GM19351 (cell line): ENCODE measurements around the gene OPHN1.

ENCODE experiments used
- ATAC-seq: cut with Tn5 transposase; IDR thresholded peaks from one replicate; pipeline ENCODE4 v1.9.1; 2021; ENCODE audit warnings: mild to moderate bottlenecking, moderate library complexity; ENCODE audit not compliant: unreplicated experiment

Gene OPHN1

GRCh38 chrX:68433155-68433980 lies at the start of gene OPHN1:
Gene OPHN1 (minus strand): TSS chrX:68433495. CDS start chrX:68433020, 475 bp downstream.
- no peak for ATAC-seq

GRCh38 chrX:68480969-68481368 lies 47.7 kb upstream of the OPHN1 start:
- no peak for ATAC-seq

DNA sequence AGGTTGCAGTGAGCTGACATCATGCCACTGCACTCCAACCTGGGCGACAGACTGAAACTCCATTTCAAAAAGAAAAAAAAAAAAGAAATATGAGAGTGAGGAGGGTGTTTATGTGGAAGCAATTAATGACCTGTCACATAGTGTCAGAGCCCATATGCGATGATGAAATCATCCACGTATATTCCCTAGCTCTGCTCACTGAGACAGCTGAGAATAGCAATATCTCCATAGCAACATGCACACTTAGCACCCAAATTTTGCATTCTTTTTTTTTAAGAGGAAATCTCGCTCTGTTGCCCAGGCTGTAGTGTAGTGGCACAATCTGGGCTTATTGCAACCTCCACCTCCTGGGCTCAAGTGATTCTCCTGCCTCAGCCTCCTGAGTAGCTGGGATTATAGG lies 31.5 kb upstream of the OPHN1 start:
- ATAC-seq: no peak

DNA sequence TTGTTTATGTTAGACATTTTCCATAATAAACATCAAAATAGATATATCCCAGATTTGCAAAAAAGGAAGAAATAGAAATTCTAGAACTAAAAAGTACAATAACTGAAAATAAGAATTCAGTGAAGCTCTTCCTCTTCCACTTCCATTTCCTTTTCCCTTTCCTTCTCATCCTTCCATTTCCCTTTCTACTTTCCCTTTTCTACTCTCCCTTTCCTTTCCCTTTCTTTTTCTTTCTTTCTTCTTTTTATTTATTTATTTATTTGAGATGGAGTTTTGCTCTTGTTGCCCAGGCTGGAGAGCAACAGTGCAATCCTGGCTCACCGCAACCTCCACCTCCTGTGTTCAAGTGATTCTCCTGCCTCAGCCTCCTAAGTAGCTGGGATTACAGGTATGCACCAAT lies 30.6 kb upstream of the OPHN1 start:
- no peak for ATAC-seq

DNA sequence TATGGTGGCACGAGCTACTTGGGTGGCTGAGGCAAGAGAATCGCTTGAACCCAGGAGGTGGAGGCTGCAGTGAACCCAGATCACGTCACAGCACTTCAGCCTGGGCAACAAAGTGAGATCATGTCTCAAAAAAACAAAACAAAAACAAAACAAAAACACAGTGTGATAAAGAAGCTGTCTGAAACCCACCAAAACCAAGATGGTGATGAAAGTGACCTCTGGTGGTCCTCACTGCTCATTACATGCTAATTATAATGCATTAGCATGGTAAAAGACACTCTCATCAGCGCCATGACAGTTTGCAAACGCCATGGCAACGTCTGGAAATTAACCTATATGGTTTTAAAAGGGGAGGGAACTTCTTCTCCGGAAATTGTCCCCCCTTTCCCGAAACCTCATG lies 29.4 kb upstream of the OPHN1 start:
- ATAC-seq: peak; percentile 71

GRCh38 chrX:68462197-68462596 lies 28.9 kb upstream of the OPHN1 start:
- no peak for ATAC-seq

DNA sequence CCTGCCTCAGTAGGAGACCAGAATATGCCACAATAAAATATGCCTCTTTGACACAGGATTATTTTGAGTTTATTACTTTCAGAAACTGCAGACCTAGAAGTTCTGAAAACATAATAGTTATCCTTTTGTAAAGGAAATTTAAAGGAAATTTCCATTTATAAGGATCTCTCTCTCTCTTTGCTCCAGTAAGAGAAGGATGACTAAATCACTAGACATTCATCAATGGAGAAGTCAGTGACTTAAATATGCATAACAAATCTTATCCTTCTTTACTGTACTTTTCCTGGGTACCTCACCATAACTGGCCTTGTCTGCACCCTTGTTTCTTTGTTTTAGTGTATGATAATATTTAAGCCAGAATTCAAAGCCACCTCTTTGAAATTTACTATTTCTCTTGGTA lies 28.3 kb upstream of the OPHN1 start:
- no peak for ATAC-seq

GRCh38 chrX:68461093-68461492 lies 27.8 kb upstream of the OPHN1 start:
- ATAC-seq: no peak

- no peak for ATAC-seq
Observed at GRCh38 chrX:68455151-68455510, 21.8 kb upstream of the OPHN1 start.

- no peak for ATAC-seq
Observed at GRCh38 chrX:68454476-68455150, 21.3 kb upstream of the OPHN1 start.

DNA sequence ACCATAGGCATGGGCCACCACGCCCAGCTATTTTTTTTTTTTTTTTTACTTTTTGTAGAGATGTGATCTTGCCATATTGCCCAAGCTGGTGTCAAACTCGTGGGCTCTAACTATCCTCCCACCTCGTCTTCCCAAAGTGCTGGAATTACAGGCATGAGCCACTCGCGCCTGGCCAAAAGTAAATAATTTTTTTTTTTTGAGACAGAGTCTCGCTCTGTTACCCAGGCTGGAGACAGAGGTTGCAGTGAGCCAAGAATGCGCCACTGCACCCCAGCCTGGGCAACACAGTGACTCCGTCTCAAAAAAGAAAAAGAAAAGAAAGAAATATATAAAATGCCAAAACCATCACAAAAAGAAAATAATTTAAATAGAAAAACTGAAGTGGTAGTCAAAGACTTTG lies 18.4 kb upstream of the OPHN1 start:
- ATAC-seq: no peak

GRCh38 chrX:68443155-68443868 lies 10.0 kb upstream of the OPHN1 start:
- ATAC-seq: peak; percentile 84

- ATAC-seq: no peak
Observed at GRCh38 chrX:68440940-68441339, 7.6 kb upstream of the OPHN1 start.

GRCh38 chrX:68440442-68440841 lies 7.1 kb upstream of the OPHN1 start:
- no peak for ATAC-seq

DNA sequence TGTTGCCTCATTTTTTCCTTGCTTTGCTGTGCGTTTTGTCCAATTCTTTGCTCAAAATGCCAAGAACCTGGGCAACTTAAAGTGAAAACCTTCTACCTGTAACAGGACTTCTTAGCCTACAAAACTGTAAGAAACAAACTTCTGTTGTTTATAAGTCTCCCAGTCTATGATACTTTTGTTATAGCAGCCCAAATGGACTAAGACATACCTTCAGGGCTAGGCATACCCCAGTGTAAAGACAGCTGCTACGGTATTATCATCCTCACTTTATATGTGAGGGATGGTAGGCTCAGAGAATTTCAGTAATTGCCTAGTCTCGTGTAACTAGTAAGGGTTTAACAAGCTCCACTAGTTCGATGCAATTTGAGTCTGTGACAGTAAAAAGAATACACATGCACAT lies 6.0 kb upstream of the OPHN1 start:
- ATAC-seq: no peak

- ATAC-seq: no peak
Observed at GRCh38 chrX:68438575-68438974, 5.3 kb upstream of the OPHN1 start.

DNA sequence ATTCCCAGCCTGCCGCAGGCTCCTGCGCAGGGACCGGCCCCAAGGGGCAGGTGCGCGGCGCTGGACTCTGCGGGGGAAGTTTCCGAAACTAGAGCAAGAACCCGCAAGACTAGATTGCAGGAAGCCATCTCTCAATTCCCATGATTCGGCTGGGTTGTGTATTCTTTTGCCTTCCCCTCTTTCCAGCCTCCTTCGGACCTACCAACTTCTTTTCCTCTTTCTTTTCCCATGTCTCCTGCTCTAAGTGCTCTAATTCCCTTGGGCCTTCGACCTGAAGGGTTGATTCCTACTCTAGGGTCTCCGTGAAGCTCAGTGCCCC lies 645 bp upstream of the OPHN1 start:
- no peak for ATAC-seq

DNA sequence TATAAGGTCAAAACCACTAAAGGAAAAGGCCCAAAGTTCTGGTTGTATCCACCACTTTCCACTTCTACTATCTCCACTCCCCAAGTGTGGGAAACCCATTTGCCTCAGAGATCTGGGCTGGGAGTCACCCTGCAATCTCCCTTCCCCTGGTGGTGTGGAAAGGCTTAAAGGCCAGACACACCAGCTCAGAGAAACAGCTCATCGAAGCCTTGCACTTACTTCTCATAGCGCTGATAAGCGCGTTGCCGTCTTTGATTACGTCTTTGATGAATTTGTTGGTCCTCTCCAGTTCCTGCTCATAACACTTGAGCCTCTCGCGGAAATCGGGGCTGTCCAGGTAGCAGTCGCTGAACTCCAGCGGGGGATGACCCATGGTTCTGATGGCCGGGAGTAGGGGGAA lies 647 bp downstream of the OPHN1 start:
- ATAC-seq: no peak

GRCh38 chrX:68431836-68432235 lies 1.5 kb downstream of the OPHN1 start:
- ATAC-seq: no peak

GRCh38 chrX:68429216-68429615 lies 4.1 kb downstream of the OPHN1 start:
- ATAC-seq: no peak

GRCh38 chrX:68428431-68428830 lies 4.9 kb downstream of the OPHN1 start:
- no peak for ATAC-seq

DNA sequence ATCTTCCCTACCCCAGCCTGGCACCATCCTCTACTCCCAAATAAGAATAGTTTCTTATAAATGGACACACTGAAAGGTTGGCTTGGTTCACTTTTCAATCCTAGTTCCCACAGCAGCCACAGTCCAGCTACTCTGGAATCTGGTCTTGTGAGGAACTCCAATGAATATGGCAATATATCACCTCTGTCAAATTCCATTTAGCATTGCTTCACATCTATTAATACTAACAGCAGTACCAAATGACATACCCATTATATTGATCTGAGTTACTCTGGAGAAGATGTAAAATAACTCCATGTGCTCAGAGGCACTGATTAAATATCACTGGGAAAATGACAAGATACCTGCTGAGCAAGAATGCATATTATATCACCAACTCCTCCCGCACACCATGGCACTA lies 8.6 kb downstream of the OPHN1 start:
- no peak for ATAC-seq
